HFFc6 (cell line): ENCODE data around the gene SERPINE1. TPM values are rescaled to one million over a fixed set of nuclear protein-coding genes. Genes with fewer than 3 reads are reported as not detected.

Experiments
- DNase-seq: peaks from one replicate; pipeline ENCODE4 v3.0.0-alpha.2; 2018
- H3K27ac Mint-ChIP-seq: 2 replicates; pipeline ENCODE4 v1.8.0; 2020; ENCODE audit warnings: mild to moderate bottlenecking, mixed read lengths
- H3K27me3 Mint-ChIP-seq: 2 replicates; pipeline ENCODE4 v1.8.0; 2021; ENCODE audit warnings: mild to moderate bottlenecking, moderate library complexity, mixed read lengths; ENCODE audit not compliant: insufficient read depth
- H3K36me3 Mint-ChIP-seq: 2 replicates; pipeline ENCODE4 v1.8.0; 2021; ENCODE audit warnings: low read depth, mixed read lengths
- H3K4me1 Mint-ChIP-seq: 2 replicates; pipeline ENCODE4 v1.8.0; 2020; ENCODE audit warnings: low read depth, mixed read lengths
- H3K4me3 Mint-ChIP-seq: 2 replicates; pipeline ENCODE4 v1.8.0; 2020; ENCODE audit warnings: mild to moderate bottlenecking, moderate library complexity, mixed read lengths
- H3K9me3 Mint-ChIP-seq: 2 replicates; pipeline ENCODE4 v1.8.0; 2020; ENCODE audit warnings: mild to moderate bottlenecking, mixed read lengths
- total RNA-seq, 6 experiments: library from RNA; stranded (reverse); fragmentation: NEBNext Ultra II Directional; extraction: Animal tissue kit (Norgen Biotek cat#: 25700); gene quantifications; 2 replicates in 1 of 6; 3 replicates in 5 of 6; pipeline ENCODE4 v1.2.3, GENCODE V29; 2021
- TF ChIP-seq, protein P1 (sequence below): fragments of 200-600 bp; sonication (generic); IDR thresholded peaks from 2 replicates; pipeline ENCODE4 v1.5.0; 2021; ENCODE audit warnings: antibody characterized with exemption, mild to moderate bottlenecking

The SERPINE1 gene
- total RNA-seq, 6 experiments from 2014 or later = 906 to 2,092 (median 1,052) TPM

- Mint-ChIP-seq H3K36me3 (no peaks in the 10 kb centered on the region), H3K9me3 (no peaks in the 10 kb centered on the region), H3K27me3 (peaks cover 69% of the 10 kb centered on the region), H3K4me1 (peaks cover 52% of the 10 kb centered on the region), H3K4me3 (peak overlapping the region; percentile 71), H3K27ac (no peak overlapping the region)
- peak; percentile 70 for DNase-seq
- TF ChIP-seq, protein P1, sequence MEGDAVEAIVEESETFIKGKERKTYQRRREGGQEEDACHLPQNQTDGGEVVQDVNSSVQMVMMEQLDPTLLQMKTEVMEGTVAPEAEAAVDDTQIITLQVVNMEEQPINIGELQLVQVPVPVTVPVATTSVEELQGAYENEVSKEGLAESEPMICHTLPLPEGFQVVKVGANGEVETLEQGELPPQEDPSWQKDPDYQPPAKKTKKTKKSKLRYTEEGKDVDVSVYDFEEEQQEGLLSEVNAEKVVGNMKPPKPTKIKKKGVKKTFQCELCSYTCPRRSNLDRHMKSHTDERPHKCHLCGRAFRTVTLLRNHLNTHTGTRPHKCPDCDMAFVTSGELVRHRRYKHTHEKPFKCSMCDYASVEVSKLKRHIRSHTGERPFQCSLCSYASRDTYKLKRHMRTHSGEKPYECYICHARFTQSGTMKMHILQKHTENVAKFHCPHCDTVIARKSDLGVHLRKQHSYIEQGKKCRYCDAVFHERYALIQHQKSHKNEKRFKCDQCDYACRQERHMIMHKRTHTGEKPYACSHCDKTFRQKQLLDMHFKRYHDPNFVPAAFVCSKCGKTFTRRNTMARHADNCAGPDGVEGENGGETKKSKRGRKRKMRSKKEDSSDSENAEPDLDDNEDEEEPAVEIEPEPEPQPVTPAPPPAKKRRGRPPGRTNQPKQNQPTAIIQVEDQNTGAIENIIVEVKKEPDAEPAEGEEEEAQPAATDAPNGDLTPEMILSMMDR = no peak
Measured at GRCh38 chr7:101172854-101173751, 46.2 kb downstream of the SERPINE1 start.

DNA sequence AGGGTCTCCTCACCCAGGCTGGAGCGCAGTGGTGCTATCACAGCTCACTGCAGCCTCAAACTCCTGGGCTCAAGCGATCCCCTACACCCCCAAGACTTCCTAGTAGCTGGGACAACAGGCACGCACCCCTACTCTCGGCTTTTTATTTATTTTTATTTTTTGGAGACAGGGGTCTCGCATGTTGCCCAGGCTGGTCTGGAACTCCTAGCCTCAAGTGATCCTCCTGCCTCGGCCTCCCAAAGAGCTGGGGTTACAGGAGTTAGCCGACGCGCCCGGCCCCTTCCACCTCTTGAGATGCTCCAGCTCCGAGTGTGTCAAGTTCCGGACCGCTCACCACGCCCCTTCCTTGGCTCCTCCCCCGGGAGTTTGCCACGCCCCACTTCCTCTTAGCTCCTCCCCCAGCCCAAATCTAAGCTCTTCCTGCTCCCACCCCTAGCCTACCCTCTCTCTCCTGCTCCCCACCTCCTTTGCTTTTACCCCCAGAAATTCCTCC is 46.9 kb downstream of the SERPINE1 start:
- H3K36me3 Mint-ChIP-seq = no peaks in the 10 kb centered on the region
- DNase-seq = peak; percentile 11
- H3K9me3 Mint-ChIP-seq = no peaks in the 10 kb centered on the region
- H3K4me3 Mint-ChIP-seq = peak overlapping the region; percentile 71; the same call in 1 of the 2 replicates
- H3K4me1 Mint-ChIP-seq = peaks cover 45% of the 10 kb centered on the region
- no peak overlapping the region for H3K27ac Mint-ChIP-seq
- TF ChIP-seq, protein P1 = no peak
- H3K27me3 Mint-ChIP-seq = peaks cover 72% of the 10 kb centered on the region

GRCh38 chr7:101174322-101174854 is 47.5 kb downstream of the SERPINE1 start:
- Mint-ChIP-seq H3K4me1 (peaks cover 45% of the 10 kb centered on the region), H3K27ac (no peak overlapping the region), H3K4me3 (no peak overlapping the region; the same call in 1 of the 2 replicates), H3K27me3 (peaks cover 72% of the 10 kb centered on the region), H3K36me3 (no peaks in the 10 kb centered on the region), H3K9me3 (no peaks in the 10 kb centered on the region)
- TF ChIP-seq, protein P1 = no peak
- DNase-seq = no peak

- Mint-ChIP-seq H3K27me3 (peaks cover 70% of the 10 kb centered on the region), H3K4me1 (peaks cover 35% of the 10 kb centered on the region), H3K9me3 (no peaks in the 10 kb centered on the region), H3K36me3 (no peaks in the 10 kb centered on the region), H3K27ac (no peak overlapping the region), H3K4me3 (no peak overlapping the region)
- TF ChIP-seq, protein P1 = no peak
- no peak for DNase-seq
Measured at GRCh38 chr7:101175664-101176063, 48.8 kb downstream of the SERPINE1 start.

- H3K27me3 Mint-ChIP-seq = peaks cover 64% of the 10 kb centered on the region
- no peak overlapping the region for H3K4me3 Mint-ChIP-seq
- peaks cover 6% of the 10 kb centered on the region; the same call in 1 of the 2 replicates for H3K9me3 Mint-ChIP-seq
- no peak overlapping the region for H3K27ac Mint-ChIP-seq
- H3K4me1 Mint-ChIP-seq = peaks cover 27% of the 10 kb centered on the region
- TF ChIP-seq, protein P1 = no peak
- DNase-seq = no peak
- no peaks in the 10 kb centered on the region for H3K36me3 Mint-ChIP-seq
Measured at GRCh38 chr7:101177644-101178043, 50.7 kb downstream of the SERPINE1 start.
